Breast epithelium (tissue), 3 donors: ENCODE measurements around the gene TUBB4B.

Source experiments
- CTCF ChIP-seq, 3 donors: fragments of 450-650 bp; IDR thresholded peaks; one replicate each; pipeline ENCODE4 v1.5.1; 2016 to 2017; ENCODE audit warnings: antibody characterized with exemption in 3 of 3, mild to moderate bottlenecking in 3 of 3, moderate library complexity in 3 of 3
- POLR2A ChIP-seq: fragments of 450-650 bp; IDR thresholded peaks from one replicate; pipeline ENCODE4 v1.6.1; 2016; ENCODE audit warnings: antibody characterized with exemption, mild to moderate bottlenecking, moderate library complexity
- POLR2AphosphoS5 ChIP-seq, 3 donors: sonication (generic); formaldehyde crosslinking; IDR thresholded peaks; one replicate each; pipeline ENCODE4 v1.6.1; 2017; ENCODE audit warnings: antibody characterized with exemption in 3 of 3

DNA sequence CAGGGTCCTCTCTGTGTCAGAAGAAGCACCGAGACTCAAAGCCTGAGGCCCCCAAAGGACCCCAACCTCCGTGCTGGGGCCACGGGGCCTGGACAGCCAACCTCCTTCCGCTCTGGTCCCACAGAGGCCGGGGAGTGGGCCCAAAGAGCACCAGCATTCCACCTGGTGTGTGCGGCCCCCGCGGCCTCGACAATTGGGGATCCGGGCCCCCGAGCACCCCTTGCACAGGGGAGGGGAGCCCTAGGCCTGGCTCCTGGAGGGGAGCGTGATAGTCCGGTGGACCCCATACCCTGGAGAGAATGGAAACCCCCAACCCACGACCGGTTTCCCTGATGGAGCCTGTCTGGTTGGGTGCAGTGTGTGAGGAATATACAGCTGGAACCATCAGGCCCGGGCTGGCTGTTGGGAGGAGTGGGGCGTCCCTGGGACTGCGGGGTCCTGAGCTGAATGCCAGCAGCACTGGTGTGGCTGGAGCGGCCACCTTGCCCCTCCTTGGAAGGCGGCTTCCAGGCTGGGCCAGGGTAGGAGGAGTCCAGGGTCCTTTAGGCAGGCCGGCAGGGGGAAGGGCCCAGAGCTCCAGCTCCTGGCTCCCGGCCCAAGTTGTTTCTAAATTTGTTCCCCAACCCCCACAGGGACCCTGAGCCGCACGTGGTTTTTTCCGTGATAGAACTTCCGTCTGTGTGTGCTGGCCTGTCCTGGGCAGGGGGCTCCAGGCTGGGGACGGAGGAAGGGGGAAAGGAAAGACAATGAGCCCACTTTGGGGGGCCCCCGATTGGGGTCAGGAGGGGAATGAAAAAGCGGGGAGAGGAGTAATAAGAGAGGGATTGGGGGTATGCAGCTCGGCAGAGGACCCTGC is 35.6 kb downstream of the TUBB4B start:
- TF ChIP-seq CTCF (IDR thresholded peaks at IDR 0.05) (no peak), POLR2AphosphoS5 (IDR thresholded peaks at IDR 0.05) (no peak), POLR2A (no peak)
